Inferior parietal cortex (tissue), 1 donor: ENCODE data around the gene CHML.

Experiments
- DNase-seq: peaks from one replicate; pipeline ENCODE4 v3.0.0-alpha.2; 2016; ENCODE audit errors: extremely low spot score

CHML gene

GRCh38 chr1:241590719-241591118 is 49.5 kb downstream of the CHML start:
- no peak for DNase-seq
